Measurements from ENCODE around the gene LIPM. TPM values are rescaled to one million over a fixed set of nuclear protein-coding genes. Genes with fewer than 3 reads are reported as not detected.
A peak's percentile ranks its signal among the peaks of the same experiment; 100 is the strongest.

Gene LIPM, protein sequence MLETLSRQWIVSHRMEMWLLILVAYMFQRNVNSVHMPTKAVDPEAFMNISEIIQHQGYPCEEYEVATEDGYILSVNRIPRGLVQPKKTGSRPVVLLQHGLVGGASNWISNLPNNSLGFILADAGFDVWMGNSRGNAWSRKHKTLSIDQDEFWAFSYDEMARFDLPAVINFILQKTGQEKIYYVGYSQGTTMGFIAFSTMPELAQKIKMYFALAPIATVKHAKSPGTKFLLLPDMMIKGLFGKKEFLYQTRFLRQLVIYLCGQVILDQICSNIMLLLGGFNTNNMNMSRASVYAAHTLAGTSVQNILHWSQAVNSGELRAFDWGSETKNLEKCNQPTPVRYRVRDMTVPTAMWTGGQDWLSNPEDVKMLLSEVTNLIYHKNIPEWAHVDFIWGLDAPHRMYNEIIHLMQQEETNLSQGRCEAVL
- not detected for total RNA-seq

DNA sequence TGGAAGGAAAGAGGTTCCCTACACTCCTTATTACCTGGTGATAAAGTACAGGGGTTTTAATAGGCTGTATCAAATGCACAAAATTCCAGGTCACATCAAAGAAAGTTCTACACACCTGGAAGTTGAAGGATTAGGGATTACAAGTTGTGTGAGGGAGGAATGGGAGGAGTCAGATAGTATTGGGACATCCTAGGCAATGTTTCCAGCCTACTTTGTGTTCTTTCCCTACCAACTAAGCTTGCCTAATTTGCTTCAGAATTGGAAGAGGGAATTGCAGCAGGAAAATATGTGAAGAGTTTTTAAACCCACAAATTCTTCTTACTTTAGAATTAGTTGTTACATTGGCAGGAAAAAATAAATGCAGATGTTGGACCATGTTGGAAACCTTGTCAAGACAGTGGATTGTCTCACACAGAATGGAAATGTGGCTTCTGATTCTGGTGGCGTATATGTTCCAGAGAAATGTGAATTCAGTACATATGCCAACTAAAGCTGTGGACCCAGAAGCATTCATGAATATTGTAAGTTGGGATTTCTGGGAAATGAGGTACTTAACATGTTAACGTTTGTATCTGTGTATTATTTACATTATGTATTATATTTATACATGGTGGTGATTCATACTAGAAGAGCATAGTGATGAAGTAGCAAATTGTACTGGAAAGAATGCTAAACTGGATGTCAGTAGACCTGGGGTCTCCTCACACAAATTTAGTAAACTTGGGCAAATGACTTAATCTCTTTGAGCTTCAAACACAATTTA is at the start of gene LIPM:
Gene LIPM (plus strand): TSS at position 208 of the 763 bp plus-strand sequence. CDS start 167 bp downstream, at position 375.
- peaks cover 12% of the 10 kb centered on the region for H3K4me1 Mint-ChIP-seq
- DNase-seq (no peak), ATAC-seq (no peak)
- ChIA-PET CTCF (interaction anchor here (1.0 kb wide), 1 partner anchor 74 kb away, joined by 4 read pairs; no protein-coding TSS in a partner anchor), POLR2A (no interaction called here)
- no peaks in the 10 kb centered on the region for H3K36me3 Mint-ChIP-seq (ENCODE audit: low read depth)
- H3K4me3 Mint-ChIP-seq: no peak within 1 kb of the TSS
- peaks cover 16% of the 10 kb centered on the region for H3K27me3 Mint-ChIP-seq
- H3K9me3 Mint-ChIP-seq (ENCODE audit: low read depth): no peaks in the 10 kb centered on the region
- intact Hi-C loops (cut with DNase I, micrococcal nuclease): no loop called here
- no peak within 1 kb of the TSS for H3K27ac Mint-ChIP-seq

DNA sequence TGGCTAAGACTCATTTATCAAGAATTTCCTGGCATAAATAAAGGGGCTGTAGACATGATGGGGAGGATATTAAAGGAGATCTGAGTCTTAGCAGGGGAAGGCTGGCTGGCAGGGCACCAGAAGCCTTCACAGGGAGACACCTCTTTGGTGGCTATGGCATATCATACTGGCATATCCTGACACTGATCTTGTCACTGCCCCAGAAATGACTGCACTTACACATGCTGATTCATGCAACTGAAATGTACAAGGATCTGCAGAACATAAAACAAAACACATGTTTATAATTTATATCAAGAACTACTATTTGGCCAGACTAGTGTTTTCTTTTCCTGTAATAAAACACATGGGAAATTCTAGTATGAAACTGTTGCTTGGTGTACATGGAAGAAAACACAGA is 48.2 kb upstream of the LIPM start:
- Mint-ChIP-seq H3K27me3 (peaks cover 6% of the 10 kb centered on the region), H3K4me3 (no peak overlapping the region), H3K36me3 (ENCODE audit: low read depth) (no peaks in the 10 kb centered on the region), H3K4me1 (peaks cover 6% of the 10 kb centered on the region), H3K27ac (no peak overlapping the region), H3K9me3 (ENCODE audit: low read depth) (peaks cover 2% of the 10 kb centered on the region)
- POLR2A ChIA-PET: no interaction called here
- ATAC-seq (no peak), DNase-seq (no peak)
- CTCF ChIA-PET: interaction anchor here (1.4 kb wide), 1 partner anchor 67 kb away, joined by 3 read pairs; no protein-coding TSS in a partner anchor
- intact Hi-C loops (cut with DNase I, micrococcal nuclease): no loop called here

DNA sequence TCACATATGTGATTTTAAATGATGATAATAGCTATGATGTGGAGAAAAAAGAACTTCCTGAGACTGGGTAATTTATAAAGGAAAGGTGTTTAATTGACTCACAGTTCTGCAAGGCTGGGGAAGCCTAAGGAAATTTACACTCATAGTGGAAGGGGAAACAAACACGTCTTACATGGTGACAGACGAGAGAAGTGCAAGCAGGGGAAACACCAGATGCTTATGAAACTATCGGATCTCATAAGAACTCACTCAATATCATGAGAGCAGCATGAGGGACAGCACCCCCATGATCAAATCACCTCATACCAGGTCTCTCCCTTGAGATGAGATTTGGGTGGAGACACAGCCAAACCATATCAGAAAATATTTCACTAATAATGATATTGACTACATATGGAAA is 46.8 kb upstream of the LIPM start:
- intact Hi-C loops (cut with DNase I, micrococcal nuclease): loop anchor here in 1 of 2 experiments (1.0 kb wide), 1 partner anchor 38 kb away; no protein-coding TSS in a partner anchor
- POLR2A ChIA-PET: no interaction called here
- CTCF ChIA-PET: interaction anchor here (0.7 to 1.4 kb wide), 4 partner anchors 49 to 622 kb away, joined by 3 to 4 read pairs (median 3); no protein-coding TSS in a partner anchor
- no peak overlapping the region for H3K4me3 Mint-ChIP-seq
- ATAC-seq: peak; percentile 100
- peaks cover 2% of the 10 kb centered on the region for H3K9me3 Mint-ChIP-seq (ENCODE audit: low read depth)
- peaks cover 10% of the 10 kb centered on the region for H3K4me1 Mint-ChIP-seq
- H3K27ac Mint-ChIP-seq: no peak overlapping the region
- DNase-seq: peak; percentile 42
- H3K36me3 Mint-ChIP-seq (ENCODE audit: low read depth): no peaks in the 10 kb centered on the region
- peaks cover 6% of the 10 kb centered on the region for H3K27me3 Mint-ChIP-seq

DNA sequence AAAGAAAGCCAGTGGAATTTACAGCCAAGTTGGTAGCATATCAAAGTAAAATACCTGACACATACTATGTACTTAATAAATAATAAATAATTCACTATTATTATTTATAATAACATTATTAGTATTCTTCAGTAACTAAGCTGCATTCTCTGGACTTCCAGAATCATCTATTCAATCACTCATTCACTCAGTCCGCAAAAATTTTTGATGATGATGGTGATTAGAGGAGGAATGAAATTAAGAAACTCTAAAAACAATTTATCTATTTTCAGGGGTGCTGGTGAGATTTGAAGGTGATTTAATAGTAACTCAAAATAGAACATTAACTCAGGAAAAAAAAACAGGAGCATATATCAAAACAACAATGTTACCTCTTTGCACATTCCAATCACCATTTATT is 45.9 kb upstream of the LIPM start:
- intact Hi-C loops (cut with DNase I, micrococcal nuclease): no loop called here
- POLR2A ChIA-PET: no interaction called here
- Mint-ChIP-seq H3K27me3 (peaks cover 6% of the 10 kb centered on the region), H3K9me3 (ENCODE audit: low read depth) (peaks cover 2% of the 10 kb centered on the region), H3K27ac (no peak overlapping the region), H3K36me3 (ENCODE audit: low read depth) (no peaks in the 10 kb centered on the region), H3K4me3 (no peak overlapping the region), H3K4me1 (peaks cover 10% of the 10 kb centered on the region)
- DNase-seq (no peak), ATAC-seq (no peak)
- CTCF ChIA-PET: interaction anchor here (0.7 kb wide), 1 partner anchor 106 kb away, joined by 3 read pairs; no protein-coding TSS in a partner anchor

DNA sequence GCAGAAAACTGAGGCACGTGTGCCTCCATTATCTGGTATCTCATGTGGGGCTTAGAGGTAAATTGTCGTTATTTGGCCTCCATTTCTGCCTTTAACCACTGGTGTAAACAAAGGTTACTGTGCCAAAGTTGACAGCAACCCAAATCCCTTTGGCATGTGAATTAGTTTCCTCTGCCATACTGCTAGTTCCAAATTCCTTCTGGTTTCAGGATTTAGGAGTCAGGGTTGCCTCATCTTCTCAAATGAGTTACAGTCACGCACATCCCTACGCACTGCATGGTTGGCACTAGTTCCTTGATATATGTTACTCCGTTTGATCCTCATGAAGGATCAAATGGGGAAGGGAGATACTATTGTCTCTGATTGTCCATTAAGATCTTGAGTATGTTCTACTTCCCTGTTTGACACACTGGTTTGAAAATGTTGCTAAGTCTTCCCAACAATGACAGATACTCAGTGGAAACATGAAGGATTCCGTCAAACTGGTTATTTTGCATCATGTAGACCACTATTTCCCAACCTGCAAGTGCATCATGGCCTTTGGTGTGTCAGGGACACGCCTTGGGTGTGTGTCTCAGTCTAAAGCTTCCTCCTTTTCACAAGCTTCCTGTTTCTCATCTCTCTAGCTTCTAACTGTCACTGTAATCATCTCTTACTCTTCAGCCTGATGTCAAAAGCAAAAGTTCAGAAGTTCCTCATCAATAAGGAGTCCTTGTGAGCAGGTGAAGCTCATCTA is 43.0 kb upstream of the LIPM start, which contains the start of gene LIPN:
Gene LIPN (plus strand): TSS at position 655 of the 736 bp plus-strand sequence. CDS start 1,386 bp downstream, outside the sequence.
- CTCF ChIA-PET: interaction anchor here (1.0 to 2.6 kb wide), 3 partner anchors 13 to 62 kb away, joined by 3 to 8 read pairs (median 4); no protein-coding TSS in a partner anchor
- Mint-ChIP-seq H3K36me3 (ENCODE audit: low read depth) (no peaks in the 10 kb centered on the region), H3K9me3 (ENCODE audit: low read depth) (peaks cover 2% of the 10 kb centered on the region), H3K27me3 (peaks cover 7% of the 10 kb centered on the region), H3K27ac (no peak within 1 kb of the TSS), H3K4me1 (peaks cover 10% of the 10 kb centered on the region), H3K4me3 (no peak within 1 kb of the TSS)
- POLR2A ChIA-PET: interaction anchor here (0.7 kb wide), 1 partner anchor 61 kb away, joined by 3 read pairs; no protein-coding TSS in a partner anchor
- DNase-seq (no peak), ATAC-seq (no peak)
- intact Hi-C loops (cut with DNase I, micrococcal nuclease): no loop called here

DNA sequence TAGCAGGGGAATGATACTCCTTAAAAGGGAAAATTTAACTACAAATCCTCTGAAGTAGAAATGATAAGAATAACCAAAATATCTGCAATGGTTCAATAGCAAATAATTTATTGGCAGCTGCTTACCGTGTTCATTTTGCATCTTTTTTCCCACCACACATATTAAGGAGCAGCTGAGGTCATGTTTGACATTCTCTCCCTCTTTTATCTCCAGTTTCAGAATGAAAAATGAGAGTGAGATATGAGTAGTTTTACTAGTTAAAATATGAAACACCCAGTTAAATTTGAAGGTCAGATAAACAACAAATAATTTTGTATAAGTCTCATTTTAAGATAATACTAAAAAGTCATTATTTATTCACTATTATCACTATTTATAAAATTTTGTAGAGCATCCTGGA is 39.6 kb upstream of the LIPM start:
- Mint-ChIP-seq H3K36me3 (ENCODE audit: low read depth) (no peaks in the 10 kb centered on the region), H3K4me3 (no peak overlapping the region), H3K27me3 (peaks cover 5% of the 10 kb centered on the region), H3K9me3 (ENCODE audit: low read depth) (peaks cover 2% of the 10 kb centered on the region), H3K27ac (no peak overlapping the region), H3K4me1 (peaks cover 4% of the 10 kb centered on the region)
- ChIA-PET POLR2A (no interaction called here), CTCF (no interaction called here)
- ATAC-seq (no peak), DNase-seq (no peak)
- intact Hi-C loops (cut with DNase I, micrococcal nuclease): no loop called here

DNA sequence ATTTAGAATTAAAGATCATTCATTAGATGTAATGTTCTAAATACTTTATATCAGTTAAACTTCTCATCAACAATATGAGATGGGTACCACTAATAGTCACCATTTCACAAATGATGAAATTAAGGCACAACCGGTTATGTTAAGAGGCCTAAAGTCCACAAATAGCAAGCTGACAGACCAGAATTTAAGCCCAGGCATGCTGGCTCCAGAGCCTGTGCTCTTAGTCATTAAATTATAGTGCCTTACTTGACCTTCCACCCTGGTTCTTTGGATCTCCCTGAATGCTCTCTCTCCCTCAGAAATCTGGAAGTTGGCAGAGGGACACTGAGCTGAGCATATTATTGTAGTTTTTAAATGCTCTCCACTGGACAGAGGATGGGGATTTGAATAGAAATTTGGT is 39.1 kb upstream of the LIPM start:
- Mint-ChIP-seq H3K9me3 (ENCODE audit: low read depth) (peaks cover 2% of the 10 kb centered on the region), H3K4me3 (no peak overlapping the region), H3K36me3 (ENCODE audit: low read depth) (no peaks in the 10 kb centered on the region), H3K27ac (no peak overlapping the region), H3K27me3 (peaks cover 5% of the 10 kb centered on the region), H3K4me1 (peaks cover 4% of the 10 kb centered on the region)
- ChIA-PET CTCF (no interaction called here), POLR2A (no interaction called here)
- ATAC-seq (no peak), DNase-seq (no peak)
- intact Hi-C loops (cut with DNase I, micrococcal nuclease): no loop called here

DNA sequence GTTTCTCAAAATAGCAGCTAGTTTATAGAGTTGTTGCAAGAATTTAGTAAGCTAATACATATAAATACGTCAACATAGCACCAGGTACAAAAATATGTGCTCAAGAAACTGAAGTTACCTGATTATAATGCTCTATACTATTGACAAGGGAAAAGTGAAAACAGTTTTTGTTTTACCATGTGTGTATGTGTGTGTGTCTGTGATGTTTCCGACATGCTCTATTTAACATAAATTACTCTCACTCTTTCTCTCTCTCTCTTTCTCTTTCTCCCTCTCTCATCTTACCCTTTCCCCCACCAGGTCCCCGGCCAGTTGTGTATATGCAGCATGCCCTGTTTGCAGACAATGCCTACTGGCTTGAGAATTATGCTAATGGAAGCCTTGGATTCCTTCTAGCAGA is 38.4 kb upstream of the LIPM start:
- Mint-ChIP-seq H3K27me3 (peaks cover 5% of the 10 kb centered on the region), H3K27ac (no peak overlapping the region), H3K36me3 (ENCODE audit: low read depth) (no peaks in the 10 kb centered on the region), H3K9me3 (ENCODE audit: low read depth) (peaks cover under 1% of the 10 kb centered on the region), H3K4me1 (peaks cover 4% of the 10 kb centered on the region), H3K4me3 (no peak overlapping the region)
- intact Hi-C loops (cut with DNase I, micrococcal nuclease): no loop called here
- ChIA-PET POLR2A (no interaction called here), CTCF (interaction anchor here (0.7 kb wide), 2 partner anchors 12 to 14 kb away, joined by 3 read pairs; no protein-coding TSS in a partner anchor)
- ATAC-seq (no peak), DNase-seq (no peak)

DNA sequence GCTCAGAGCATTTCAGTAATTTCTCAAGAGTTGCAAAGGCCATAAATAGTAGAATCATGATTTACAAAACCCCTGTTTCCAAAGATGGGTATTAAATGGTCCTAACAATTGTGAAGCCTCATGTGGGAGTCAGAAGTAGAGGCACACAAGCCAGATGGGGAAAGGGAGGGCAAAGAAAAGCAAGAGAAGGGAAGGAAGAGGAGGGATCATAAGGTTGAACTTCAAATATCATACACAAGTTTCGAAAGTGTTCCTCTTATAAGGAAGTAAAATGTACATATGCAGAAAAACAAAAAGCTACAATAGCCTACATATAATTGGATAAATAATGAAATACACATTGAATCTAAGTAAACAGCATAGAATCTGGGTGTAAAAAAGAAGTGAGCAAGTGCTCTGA is 36.7 kb upstream of the LIPM start:
- Mint-ChIP-seq H3K9me3 (ENCODE audit: low read depth) (no peaks in the 10 kb centered on the region), H3K36me3 (ENCODE audit: low read depth) (no peaks in the 10 kb centered on the region), H3K4me1 (no peaks in the 10 kb centered on the region), H3K4me3 (no peak overlapping the region), H3K27ac (no peak overlapping the region), H3K27me3 (peaks cover 5% of the 10 kb centered on the region)
- intact Hi-C loops (cut with DNase I, micrococcal nuclease): no loop called here
- DNase-seq (no peak), ATAC-seq (no peak)
- ChIA-PET POLR2A (no interaction called here), CTCF (no interaction called here)

DNA sequence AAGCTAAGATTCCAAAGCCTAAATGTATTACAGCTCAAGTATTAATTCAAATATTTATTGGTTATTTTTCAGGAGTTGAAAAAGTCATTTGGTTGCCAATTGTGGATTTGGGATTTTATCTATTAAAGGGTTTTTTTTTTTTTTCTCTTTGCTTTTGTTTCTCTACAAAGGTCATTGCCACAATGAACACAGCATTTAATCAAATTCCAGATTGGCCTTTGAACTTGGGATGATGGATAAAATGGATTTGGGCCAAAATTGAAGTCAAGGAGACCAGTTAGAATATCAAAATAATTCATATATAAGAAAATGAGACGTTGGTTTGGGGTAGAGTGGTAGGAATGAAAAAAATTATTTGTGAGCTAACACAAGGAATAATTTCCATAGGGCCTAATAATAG is 33.1 kb upstream of the LIPM start:
- no peak for DNase-seq
- Mint-ChIP-seq H3K36me3 (ENCODE audit: low read depth) (peaks cover 2% of the 10 kb centered on the region), H3K27me3 (peaks cover 5% of the 10 kb centered on the region), H3K4me1 (no peaks in the 10 kb centered on the region), H3K9me3 (ENCODE audit: low read depth) (peaks cover 2% of the 10 kb centered on the region), H3K27ac (no peak overlapping the region), H3K4me3 (no peak overlapping the region)
- CTCF ChIA-PET: interaction anchor here (0.6 to 1.8 kb wide), 3 partner anchors 42 to 294 kb away, joined by 3 to 4 read pairs (median 3); no protein-coding TSS in a partner anchor
- intact Hi-C loops (cut with DNase I, micrococcal nuclease): no loop called here
- POLR2A ChIA-PET: no interaction called here
- ATAC-seq: no peak

DNA sequence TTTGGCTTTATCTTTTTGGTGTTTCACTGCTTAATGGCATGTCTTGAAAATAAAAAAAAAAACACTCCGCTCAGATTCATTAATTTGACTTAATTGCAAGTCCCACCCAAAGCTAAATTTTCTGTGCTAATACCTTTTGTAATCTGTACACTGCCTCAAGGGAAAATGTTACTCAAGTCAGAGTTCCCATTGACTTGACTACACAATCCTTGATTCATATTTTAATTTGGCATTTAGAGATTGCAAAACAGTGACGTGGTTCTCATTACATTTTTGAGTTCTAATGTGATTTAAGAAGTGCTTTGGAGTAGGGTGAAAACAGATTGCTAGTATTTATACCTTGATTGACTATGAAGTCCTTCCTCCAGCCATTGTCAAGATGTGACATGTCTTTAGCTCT is 21.3 kb upstream of the LIPM start:
- ChIA-PET POLR2A (no interaction called here), CTCF (interaction anchor here (0.9 to 1.1 kb wide), 2 partner anchors 11 to 17 kb away, joined by 3 read pairs; no protein-coding TSS in a partner anchor)
- H3K27ac Mint-ChIP-seq: no peak overlapping the region
- DNase-seq: no peak
- H3K27me3 Mint-ChIP-seq: peaks cover 5% of the 10 kb centered on the region
- no peaks in the 10 kb centered on the region for H3K4me1 Mint-ChIP-seq
- no peaks in the 10 kb centered on the region for H3K9me3 Mint-ChIP-seq (ENCODE audit: low read depth)
- no peak overlapping the region for H3K4me3 Mint-ChIP-seq
- H3K36me3 Mint-ChIP-seq (ENCODE audit: low read depth): no peaks in the 10 kb centered on the region
- intact Hi-C loops (cut with DNase I, micrococcal nuclease): no loop called here
- no peak for ATAC-seq

All from activated CD4-positive, alpha-beta T cell treated with anti-CD3 and anti-CD28 coated beads for 36 hours (primary cell).